CD14-positive monocyte (primary cell): Measurements from ENCODE around the gene EIPR1. TPM values are rescaled to one million over a fixed set of nuclear protein-coding genes. Genes with fewer than 3 reads are reported as not detected.

Experiments
- DNase-seq, 3 donors: peaks; one replicate each; pipeline ENCODE4 v3.0.0-alpha.2; 2011 to 2022
- H2AFZ ChIP-seq: 2 replicates; pipeline ENCODE4 v1.6.0; 2012; ENCODE audit warnings: mild to moderate bottlenecking, low read depth, low read length, inconsistent platforms; ENCODE audit not compliant: insufficient read depth, poor library complexity, severe bottlenecking
- H3K27ac ChIP-seq, 2 donors: 1 replicate in 1 of 2; 2 replicates in 1 of 2; pipeline ENCODE4 v1.5.1; 2012 to 2013; ENCODE audit warnings: low read length in 2 of 2, control low read depth in 1 of 2, inconsistent platforms in 1 of 2, low read depth in 1 of 2, mild to moderate bottlenecking in 1 of 2
- H3K27me3 ChIP-seq, 2 donors: one replicate each; pipeline versions ENCODE4 v1.6.0 to v1.6.1; 2011 to 2013; ENCODE audit warnings: low read length in 2 of 2; ENCODE audit not compliant: control insufficient read depth in 2 of 2, insufficient read depth in 2 of 2
- H3K36me3 ChIP-seq, 2 donors: replicated peaks in 1 of 2; 1 replicate in 1 of 2; 2 replicates in 1 of 2; pipeline versions ENCODE4 v1.5.1 to v1.6.1; 2012 to 2013; ENCODE audit warnings: low read length in 2 of 2, control low read depth in 1 of 2, inconsistent platforms in 1 of 2, mild to moderate bottlenecking in 1 of 2; ENCODE audit not compliant: insufficient read depth in 2 of 2, control insufficient read depth in 1 of 2
- H3K4me1 ChIP-seq, 2 donors: 1 replicate in 1 of 2; 2 replicates in 1 of 2; pipeline versions ENCODE4 v1.5.1 to v1.6.1; 2012 to 2013; ENCODE audit warnings: low read length in 2 of 2, control low read depth in 1 of 2, inconsistent platforms in 1 of 2, mild to moderate bottlenecking in 1 of 2, moderate library complexity in 1 of 2; ENCODE audit not compliant: insufficient read depth in 2 of 2, control insufficient read depth in 1 of 2
- H3K4me2 ChIP-seq: replicated peaks from 2 replicates; pipeline ENCODE3; 2012; ENCODE audit warnings: low read length, moderate library complexity, mild to moderate bottlenecking; ENCODE audit not compliant: poor library complexity, severe bottlenecking; ENCODE audit errors: extremely low read depth
- H3K4me3 ChIP-seq, 3 experiments: fragments of 200-600 bp in 1 of 3; sonication (generic) in 1 of 3; replicated peaks in 1 of 3; 1 replicate in 2 of 3; 2 replicates in 1 of 3; pipeline ENCODE4 v1.5.1; 2011 to 2013; ENCODE audit warnings: low read length in 3 of 3, mild to moderate bottlenecking in 3 of 3, control low read depth in 2 of 3, low read depth in 2 of 3, inconsistent platforms in 1 of 3, moderate library complexity in 1 of 3
- H3K79me2 ChIP-seq: 2 replicates; pipeline ENCODE4 v1.6.0; 2012; ENCODE audit warnings: mild to moderate bottlenecking, control low read depth, inconsistent platforms, low read length, moderate library complexity; ENCODE audit not compliant: insufficient read depth
- H3K9ac ChIP-seq: 2 replicates; pipeline ENCODE4 v1.6.0; 2017; ENCODE audit warnings: low read length, mild to moderate bottlenecking; ENCODE audit not compliant: insufficient read depth, poor library complexity, severe bottlenecking
- H3K9me3 ChIP-seq, 2 donors: replicated peaks in 1 of 2; 1 replicate in 1 of 2; 2 replicates in 1 of 2; pipeline versions ENCODE4 v1.5.1 to v1.6.1; 2012 to 2013; ENCODE audit warnings: low read length in 2 of 2, control low read depth in 1 of 2; ENCODE audit not compliant: control insufficient read depth in 1 of 2, insufficient read depth in 1 of 2
- H4K20me1 ChIP-seq: 2 replicates; pipeline ENCODE4 v1.6.0; 2012; ENCODE audit warnings: mild to moderate bottlenecking, low read length, control low read depth, moderate library complexity; ENCODE audit not compliant: insufficient read depth
- H3K27ac Mint-ChIP-seq, 7 donors: one replicate each; pipeline ENCODE4 v1.8.0; 2020; ENCODE audit warnings: mild to moderate bottlenecking in 7 of 7, mixed read lengths in 7 of 7, moderate library complexity in 6 of 7, inconsistent platforms in 2 of 7
- H3K27me3 Mint-ChIP-seq, 3 donors: one replicate each; pipeline ENCODE4 v1.8.0; 2021 to 2022; ENCODE audit warnings: low read depth in 3 of 3, mild to moderate bottlenecking in 3 of 3, mixed read lengths in 3 of 3, moderate library complexity in 3 of 3, inconsistent platforms in 1 of 3
- H3K36me3 Mint-ChIP-seq, 2 donors: one replicate each; pipeline ENCODE4 v1.8.0; 2020; ENCODE audit warnings: mixed read lengths in 2 of 2, inconsistent platforms in 1 of 2, mild to moderate bottlenecking in 1 of 2
- H3K4me1 Mint-ChIP-seq: one replicate; pipeline ENCODE4 v1.8.0; 2020; ENCODE audit warnings: mild to moderate bottlenecking, mixed read lengths
- H3K4me3 Mint-ChIP-seq, 2 donors: one replicate each; pipeline ENCODE4 v1.8.0; 2020; ENCODE audit warnings: mild to moderate bottlenecking in 2 of 2, mixed read lengths in 2 of 2, moderate library complexity in 1 of 2
- H3K9me3 Mint-ChIP-seq, 7 donors: one replicate each; pipeline ENCODE4 v1.8.0; 2020 to 2022; ENCODE audit warnings: mixed read lengths in 7 of 7, mild to moderate bottlenecking in 6 of 7, moderate library complexity in 6 of 7, inconsistent platforms in 2 of 7
- WGBS: methylation state at CpG from one replicate; pipeline ENCODE4 v1.1.5; 2013; ENCODE audit warnings: missing lambda C conversion rate; ENCODE audit not compliant: insufficient coverage; 5-methylcytosine and 5-hydroxymethylcytosine counted together
- intact Hi-C, 2 donors: fragments of 100-400 bp; cut with micrococcal nuclease; formaldehyde crosslinking; loops; one replicate each; pipeline versions ENCODE4 v1.15.0 to v1.15.1; 2023
- polyA plus RNA-seq, 3 donors: library from polyadenylated mRNA; depleted of rRNA in 1 of 3; unstranded in 2 of 3; stranded (reverse) in 1 of 3; fragments of 300-500 nt in 2 of 3; fragments of >200 nt in 1 of 3; fragmentation: Illumina TruSeq in 2 of 3; gene quantifications; 1 replicate in 2 of 3; 2 replicates in 1 of 3; pipeline ENCODE4 v1.2.3, GENCODE V29; 2012 to 2021
- TF ChIP-seq, protein P1 (sequence below): fragments of 200-600 bp; IDR thresholded peaks from one replicate; pipeline ENCODE4 v1.8.0; 2022; ENCODE audit warnings: antibody characterized with exemption, mild to moderate bottlenecking

Gene EIPR1
- polyA plus RNA-seq, 3 donors = 19.0 to 22.4 (median 20.8) TPM

DNA sequence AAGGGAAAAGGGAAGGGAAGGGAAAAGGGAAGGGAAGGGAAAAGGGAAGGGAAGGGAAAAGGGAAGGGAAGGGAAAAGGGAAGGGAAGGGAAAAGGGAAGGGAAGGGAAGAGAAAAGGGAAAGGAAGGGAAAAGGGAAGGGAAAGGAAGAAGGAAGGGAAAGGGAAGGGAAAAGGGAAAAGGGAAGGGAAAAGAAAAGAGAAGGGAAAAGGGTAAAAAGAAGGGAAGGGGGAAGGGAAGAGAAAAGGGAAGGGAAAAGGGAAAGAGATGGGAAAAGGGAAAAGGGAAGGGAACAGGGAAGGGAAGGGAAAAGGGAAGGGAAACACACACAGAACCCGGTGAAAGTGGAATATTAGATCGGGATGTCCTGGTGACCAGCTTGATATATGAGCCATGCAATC lies 40.8 kb downstream of the EIPR1 start:
- no peak overlapping the region for H3K4me3 Mint-ChIP-seq
- peak overlapping the region in 1 of 7 donors; percentile 50 for H3K27ac Mint-ChIP-seq
- H2AFZ ChIP-seq = no peak overlapping the region
- H3K4me2 ChIP-seq = no peak overlapping the region
- H3K9me3 ChIP-seq = peaks cover 5 to 23% of the 10 kb centered on the region in 2 donors
- TF ChIP-seq, protein P1, sequence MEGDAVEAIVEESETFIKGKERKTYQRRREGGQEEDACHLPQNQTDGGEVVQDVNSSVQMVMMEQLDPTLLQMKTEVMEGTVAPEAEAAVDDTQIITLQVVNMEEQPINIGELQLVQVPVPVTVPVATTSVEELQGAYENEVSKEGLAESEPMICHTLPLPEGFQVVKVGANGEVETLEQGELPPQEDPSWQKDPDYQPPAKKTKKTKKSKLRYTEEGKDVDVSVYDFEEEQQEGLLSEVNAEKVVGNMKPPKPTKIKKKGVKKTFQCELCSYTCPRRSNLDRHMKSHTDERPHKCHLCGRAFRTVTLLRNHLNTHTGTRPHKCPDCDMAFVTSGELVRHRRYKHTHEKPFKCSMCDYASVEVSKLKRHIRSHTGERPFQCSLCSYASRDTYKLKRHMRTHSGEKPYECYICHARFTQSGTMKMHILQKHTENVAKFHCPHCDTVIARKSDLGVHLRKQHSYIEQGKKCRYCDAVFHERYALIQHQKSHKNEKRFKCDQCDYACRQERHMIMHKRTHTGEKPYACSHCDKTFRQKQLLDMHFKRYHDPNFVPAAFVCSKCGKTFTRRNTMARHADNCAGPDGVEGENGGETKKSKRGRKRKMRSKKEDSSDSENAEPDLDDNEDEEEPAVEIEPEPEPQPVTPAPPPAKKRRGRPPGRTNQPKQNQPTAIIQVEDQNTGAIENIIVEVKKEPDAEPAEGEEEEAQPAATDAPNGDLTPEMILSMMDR = no peak
- no peak for DNase-seq
- no peaks in the 10 kb centered on the region for H3K4me1 ChIP-seq
- H3K27ac ChIP-seq = no peak overlapping the region
- H3K4me3 ChIP-seq = no peak overlapping the region
- no peaks in the 10 kb centered on the region for H4K20me1 ChIP-seq
- peaks cover 26 to 65% of the 10 kb centered on the region in 2 donors for H3K36me3 ChIP-seq
- H3K9ac ChIP-seq = no peak overlapping the region
- H3K27me3 Mint-ChIP-seq = no peaks in the 10 kb centered on the region
- WGBS = no CpG with 5 or more reads among the region's 2 CpGs
- peaks cover 65 to 71% of the 10 kb centered on the region in 2 donors for H3K36me3 Mint-ChIP-seq
- H3K79me2 ChIP-seq = no peaks in the 10 kb centered on the region
- peaks cover 4 to 24% (median 15%) of the 10 kb centered on the region in 7 donors for H3K9me3 Mint-ChIP-seq
- H3K4me1 Mint-ChIP-seq = no peaks in the 10 kb centered on the region
- no peaks in the 10 kb centered on the region for H3K27me3 ChIP-seq
- intact Hi-C loops = no loop called here

DNA sequence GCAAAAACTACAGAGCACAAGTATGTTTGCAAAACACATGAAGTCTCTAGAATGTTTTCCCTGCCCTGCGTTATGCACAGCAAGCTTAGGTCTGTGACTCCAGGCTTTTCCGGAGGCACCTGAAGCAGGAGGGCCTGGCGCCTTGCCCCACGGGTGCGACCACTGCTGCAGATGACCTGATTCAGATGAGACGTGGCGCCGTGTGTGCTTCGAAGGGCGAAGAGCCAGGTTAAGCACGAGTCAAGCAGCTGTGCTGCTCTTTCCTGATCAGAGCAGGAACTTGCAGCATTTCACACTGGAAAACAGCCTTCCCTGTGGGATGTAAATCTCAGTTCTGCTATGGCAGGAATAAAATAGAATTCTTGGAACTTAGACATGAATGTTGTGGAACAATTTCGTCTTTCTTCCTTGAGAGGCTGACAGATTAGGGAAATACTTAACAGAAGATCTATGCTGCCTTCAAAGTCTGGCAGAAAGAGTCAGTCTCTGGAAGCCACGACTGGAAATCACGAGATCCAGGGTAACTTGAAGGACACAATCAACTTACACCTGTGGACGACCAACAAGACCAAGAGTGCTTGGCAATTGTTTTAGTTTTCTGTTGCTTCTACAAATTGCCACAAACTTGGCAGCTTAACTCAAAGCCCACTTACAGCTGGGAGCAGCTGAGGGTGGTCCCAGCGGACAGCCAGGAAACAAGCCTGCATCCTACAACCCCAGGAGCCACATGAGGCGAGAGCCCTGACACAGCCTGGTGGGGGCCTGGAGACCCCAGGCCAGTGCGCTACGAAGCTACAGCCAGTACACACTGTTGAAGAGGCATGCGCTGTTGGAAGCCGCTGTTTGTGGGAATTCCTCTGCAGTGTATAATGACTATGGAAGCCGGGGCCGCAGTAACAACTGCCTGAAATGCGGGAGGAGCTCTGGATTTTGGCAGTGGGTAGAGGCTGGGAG lies 42.9 kb downstream of the EIPR1 start:
- H4K20me1 ChIP-seq = no peaks in the 10 kb centered on the region
- Mint-ChIP-seq H3K4me3 (no peak overlapping the region), H3K27me3 (peaks cover 0 to 2% (median 0%) of the 10 kb centered on the region in 3 donors), H3K4me1 (no peaks in the 10 kb centered on the region), H3K9me3 (peaks cover 4 to 19% (median 14%) of the 10 kb centered on the region in 7 donors), H3K27ac (no peak overlapping the region), H3K36me3 (peaks cover 68 to 75% of the 10 kb centered on the region in 2 donors)
- no peak overlapping the region for H3K4me2 ChIP-seq
- no peaks in the 10 kb centered on the region for H3K4me1 ChIP-seq
- no peak for DNase-seq
- no peaks in the 10 kb centered on the region for H3K79me2 ChIP-seq
- H3K36me3 ChIP-seq = peaks cover 37 to 76% of the 10 kb centered on the region in 2 donors
- intact Hi-C loops = no loop called here
- H3K27me3 ChIP-seq = no peaks in the 10 kb centered on the region
- no peak overlapping the region for H3K27ac ChIP-seq
- H3K9me3 ChIP-seq = peaks cover 5 to 19% of the 10 kb centered on the region in 2 donors
- TF ChIP-seq, protein P1 = no peak
- H3K9ac ChIP-seq = no peak overlapping the region
- 99% methylated on average over 24 of the region's 24 CpGs for WGBS
- no peak overlapping the region for H2AFZ ChIP-seq
- no peak overlapping the region for H3K4me3 ChIP-seq
